Peyer's patch (tissue), 4 donors: ENCODE data around the gene CDK18. TPM values are rescaled to one million over a fixed set of nuclear protein-coding genes. Genes with fewer than 3 reads are reported as not detected.

Experiments
- DNase-seq, 3 donors: peaks; one replicate each; pipeline ENCODE4 v3.0.0-alpha.2; 2017 to 2019
- H3K27ac ChIP-seq, 4 donors: fragments of 200-600 bp; sonication (generic); one replicate each; pipeline ENCODE4 v1.5.1; 2016 to 2019
- H3K27me3 ChIP-seq, 2 donors: fragments of 200-600 bp; sonication (generic); one replicate each; pipeline ENCODE4 v1.5.1; 2019
- H3K36me3 ChIP-seq, 3 donors: fragments of 200-600 bp; sonication (generic); one replicate each; pipeline ENCODE4 v1.5.1; 2016 to 2019
- H3K4me1 ChIP-seq, 4 donors: fragments of 200-600 bp; sonication (generic); one replicate each; pipeline ENCODE4 v1.5.1; 2016 to 2019
- H3K4me3 ChIP-seq, 4 donors: fragments of 200-600 bp; sonication (generic); 1 replicate in 3 of 4; 2 replicates in 1 of 4; pipeline ENCODE4 v1.5.1; 2016 to 2019; ENCODE audit warnings: mild to moderate bottlenecking in 1 of 4
- H3K9me3 ChIP-seq, 4 donors: fragments of 200-600 bp; sonication (generic); one replicate each; pipeline ENCODE4 v1.5.1; 2016 to 2019; ENCODE audit warnings: mild to moderate bottlenecking in 1 of 4
- POLR2A ChIP-seq, 2 donors: fragments of 450-650 bp; IDR thresholded peaks; one replicate each; pipeline ENCODE4 v1.5.1; 2017; ENCODE audit warnings: antibody characterized with exemption in 2 of 2, mild to moderate bottlenecking in 2 of 2, moderate library complexity in 2 of 2
- total RNA-seq, 4 donors: library from RNA; depleted of rRNA; stranded (reverse); fragments of >200 nt; gene quantifications; one replicate each; pipeline ENCODE4 v1.1.0, GENCODE V29; 2016
- TF ChIP-seq, protein P1 (sequence below), 6 experiments: fragments of 450-650 bp in 4 of 6; fragments of 200-600 bp in 2 of 6; sonication (generic) in 1 of 6; IDR thresholded peaks; one replicate each; pipeline ENCODE4 v1.5.1; 2017 to 2019; ENCODE audit warnings: antibody characterized with exemption in 6 of 6, mild to moderate bottlenecking in 3 of 6, moderate library complexity in 1 of 6

Gene CDK18
- total RNA-seq, 4 donors from 2014 or later, result 47.0 to 126 (median 80.7) TPM

DNA sequence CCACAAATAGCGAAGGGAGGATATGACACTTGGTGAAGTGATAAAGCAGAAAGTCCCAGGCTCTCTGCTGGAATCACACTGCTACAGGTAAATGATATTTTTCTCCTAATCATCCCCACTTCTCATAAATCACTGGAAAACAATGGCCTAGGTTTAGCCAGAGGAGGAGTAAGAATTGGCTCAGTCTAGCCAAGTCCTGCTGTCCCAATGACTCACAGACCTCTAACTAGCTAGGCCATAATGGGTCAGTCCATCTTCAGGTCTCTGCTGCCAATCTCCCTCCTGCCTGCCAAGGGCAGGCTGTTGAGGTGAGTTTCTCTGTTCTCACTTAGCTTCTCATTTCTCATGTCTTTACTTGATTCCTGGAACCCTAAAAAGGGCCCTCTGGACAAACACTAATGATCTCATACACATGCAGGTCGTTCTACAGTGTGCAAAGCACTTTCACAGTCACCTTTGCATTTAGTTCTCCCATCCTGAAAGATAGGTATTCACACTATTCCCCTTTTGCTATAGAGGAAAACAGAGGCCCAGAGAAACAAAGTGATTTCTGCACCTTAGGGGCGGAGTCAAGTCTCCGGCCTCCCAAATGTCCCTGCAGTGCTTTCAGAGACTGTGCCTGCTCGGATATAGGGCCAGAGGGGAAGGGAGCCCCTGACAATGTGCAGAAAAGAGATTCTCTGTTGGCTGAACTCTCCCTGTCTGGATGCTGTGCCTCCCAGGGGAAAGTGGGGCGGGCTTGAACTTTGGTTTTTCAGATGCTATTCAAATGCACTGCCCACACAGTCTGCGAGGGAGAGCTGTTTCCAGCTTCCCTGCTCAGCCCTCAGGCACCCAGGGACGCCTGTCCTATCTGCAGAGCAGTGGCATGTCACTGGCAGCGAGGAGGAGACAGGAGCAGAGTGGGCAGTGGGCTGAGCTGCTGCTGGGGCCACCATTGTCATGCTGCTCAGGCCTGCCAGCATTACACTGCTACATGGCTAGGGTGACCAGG is 3.9 kb upstream of the CDK18 start:
- no peaks in the 10 kb centered on the region for H3K36me3 ChIP-seq
- peaks cover 0 to 15% (median 5%) of the 10 kb centered on the region in 4 donors for H3K4me1 ChIP-seq
- H3K9me3 ChIP-seq, result no peaks in the 10 kb centered on the region
- H3K27me3 ChIP-seq, result no peaks in the 10 kb centered on the region
- no peak overlapping the region for H3K27ac ChIP-seq
- no peak for TF ChIP-seq POLR2A (IDR thresholded peaks at IDR 0.05)
- TF ChIP-seq, protein P1, sequence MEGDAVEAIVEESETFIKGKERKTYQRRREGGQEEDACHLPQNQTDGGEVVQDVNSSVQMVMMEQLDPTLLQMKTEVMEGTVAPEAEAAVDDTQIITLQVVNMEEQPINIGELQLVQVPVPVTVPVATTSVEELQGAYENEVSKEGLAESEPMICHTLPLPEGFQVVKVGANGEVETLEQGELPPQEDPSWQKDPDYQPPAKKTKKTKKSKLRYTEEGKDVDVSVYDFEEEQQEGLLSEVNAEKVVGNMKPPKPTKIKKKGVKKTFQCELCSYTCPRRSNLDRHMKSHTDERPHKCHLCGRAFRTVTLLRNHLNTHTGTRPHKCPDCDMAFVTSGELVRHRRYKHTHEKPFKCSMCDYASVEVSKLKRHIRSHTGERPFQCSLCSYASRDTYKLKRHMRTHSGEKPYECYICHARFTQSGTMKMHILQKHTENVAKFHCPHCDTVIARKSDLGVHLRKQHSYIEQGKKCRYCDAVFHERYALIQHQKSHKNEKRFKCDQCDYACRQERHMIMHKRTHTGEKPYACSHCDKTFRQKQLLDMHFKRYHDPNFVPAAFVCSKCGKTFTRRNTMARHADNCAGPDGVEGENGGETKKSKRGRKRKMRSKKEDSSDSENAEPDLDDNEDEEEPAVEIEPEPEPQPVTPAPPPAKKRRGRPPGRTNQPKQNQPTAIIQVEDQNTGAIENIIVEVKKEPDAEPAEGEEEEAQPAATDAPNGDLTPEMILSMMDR (IDR thresholded peaks at IDR 0.05), result no peak
- DNase-seq, result no peak
- no peak overlapping the region for H3K4me3 ChIP-seq

DNA sequence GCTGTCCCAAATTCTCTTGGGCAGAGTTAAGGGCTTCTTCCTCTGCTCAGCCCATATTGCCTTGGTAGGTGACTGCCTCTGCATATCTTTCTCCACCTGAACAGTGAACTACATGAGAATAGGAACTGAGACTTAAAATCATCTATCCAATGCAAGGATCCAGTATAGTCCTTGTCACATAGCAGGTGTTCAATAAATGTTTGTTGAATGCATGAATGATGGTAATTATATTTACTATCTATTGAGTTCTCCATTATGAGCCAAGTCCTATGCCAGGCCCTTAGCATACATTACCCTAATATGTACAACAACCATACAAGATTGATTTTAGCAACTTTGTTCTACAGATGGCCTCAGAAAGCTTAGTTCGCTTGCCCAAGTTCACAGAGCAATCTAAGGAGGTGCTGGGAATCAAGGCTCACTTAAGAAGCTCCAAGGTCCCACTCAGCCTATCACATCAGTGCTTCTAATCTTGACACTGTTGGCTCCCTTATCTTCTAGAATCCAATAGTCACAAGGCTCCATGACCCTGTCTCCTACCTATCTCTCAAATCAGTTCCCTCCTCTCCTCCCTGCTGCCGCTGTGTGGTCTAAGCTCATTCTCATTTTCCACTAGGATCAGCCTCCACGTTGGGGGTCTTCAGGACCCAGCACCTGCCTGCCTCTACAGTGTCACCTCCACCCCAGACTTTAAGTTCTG is 2.2 kb upstream of the CDK18 start:
- TF ChIP-seq, protein P1 (IDR thresholded peaks at IDR 0.05), result no peak
- no peak for TF ChIP-seq POLR2A (IDR thresholded peaks at IDR 0.05)

DNA sequence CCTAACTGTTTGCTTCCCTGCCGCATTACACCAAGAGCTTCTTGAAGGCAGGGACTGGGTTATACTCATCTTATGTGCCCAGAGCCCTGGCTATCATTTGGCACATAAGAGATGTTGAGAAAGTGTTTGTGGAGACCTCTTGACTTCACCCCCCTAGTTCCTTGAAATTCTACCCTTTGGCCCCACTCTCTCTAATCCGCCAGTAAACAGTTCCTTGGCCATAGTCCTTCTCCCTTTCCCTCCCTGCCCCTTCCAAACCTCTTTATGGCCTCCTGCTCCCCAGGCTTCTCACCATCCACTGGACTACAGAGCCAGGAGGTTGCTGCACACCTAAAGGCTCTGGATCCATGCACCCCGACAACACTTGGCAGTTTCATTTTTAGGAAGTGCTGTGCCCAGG is 1.5 kb upstream of the CDK18 start:
- H3K4me3 ChIP-seq, result no peak overlapping the region
- DNase-seq, result no peak
- H3K27ac ChIP-seq, result no peak overlapping the region
- H3K9me3 ChIP-seq, result no peaks in the 10 kb centered on the region
- no peaks in the 10 kb centered on the region for H3K36me3 ChIP-seq
- peaks cover 4 to 27% (median 7%) of the 10 kb centered on the region in 4 donors for H3K4me1 ChIP-seq
- no peaks in the 10 kb centered on the region for H3K27me3 ChIP-seq
- TF ChIP-seq, protein P1 (IDR thresholded peaks at IDR 0.05), result no peak
- TF ChIP-seq POLR2A (IDR thresholded peaks at IDR 0.05), result no peak

More for the DNA sequence above, 2.2 kb upstream of the CDK18 start:
- Histone ChIP-seq H3K36me3 (no peaks in the 10 kb centered on the region), H3K9me3 (no peaks in the 10 kb centered on the region), H3K4me3 (no peak overlapping the region), H3K27me3 (no peaks in the 10 kb centered on the region), H3K27ac (no peak overlapping the region), H3K4me1 (peaks cover 4 to 27% (median 7%) of the 10 kb centered on the region in 4 donors)
- no peak for DNase-seq

DNA sequence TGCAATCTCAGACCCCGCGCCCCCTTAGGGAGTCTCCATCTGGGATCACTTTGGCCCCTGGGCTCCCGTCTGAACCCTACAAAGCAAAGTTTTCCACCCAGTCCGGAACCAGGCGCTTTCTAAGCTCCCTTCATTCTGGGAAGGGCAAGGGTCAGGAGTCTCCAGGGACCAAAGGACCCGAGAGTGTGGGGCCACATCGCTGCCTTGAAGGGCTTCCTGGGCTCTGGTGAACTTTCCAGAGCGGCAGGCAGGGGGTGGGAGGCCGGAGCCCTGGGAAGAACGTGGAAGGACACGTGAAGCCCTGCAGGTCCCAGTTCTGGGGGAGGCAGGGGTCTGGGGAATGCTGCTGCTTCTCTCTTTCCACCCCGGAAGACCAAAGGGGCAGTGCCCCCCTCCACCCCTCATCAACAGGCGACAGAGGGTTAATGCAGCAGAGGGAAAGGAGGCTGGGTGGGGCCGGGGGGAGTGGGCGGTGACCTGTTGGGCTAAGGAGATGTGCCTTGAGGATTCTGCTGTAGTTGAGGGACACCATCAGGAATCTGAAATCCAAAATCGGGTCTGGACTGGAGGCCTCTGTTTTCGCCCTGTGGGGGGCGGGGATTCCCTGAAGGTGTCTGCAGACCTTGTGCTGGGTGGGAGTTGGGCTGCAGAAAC is 734 bp downstream of the CDK18 start:
- Histone ChIP-seq H3K27me3 (no peaks in the 10 kb centered on the region), H3K9me3 (no peaks in the 10 kb centered on the region), H3K4me1 (peaks cover 4 to 27% (median 7%) of the 10 kb centered on the region in 4 donors), H3K27ac (peak overlapping the region; percentile 63 to 74 (median 72)), H3K4me3 (peak overlapping the region; percentile 61 to 71 (median 64)), H3K36me3 (no peaks in the 10 kb centered on the region)
- DNase-seq, result no peak
- no peak for TF ChIP-seq POLR2A (IDR thresholded peaks at IDR 0.05)
- TF ChIP-seq, protein P1 (IDR thresholded peaks at IDR 0.05), result peak in 2 of 6 experiments; percentile 13 to 26

DNA sequence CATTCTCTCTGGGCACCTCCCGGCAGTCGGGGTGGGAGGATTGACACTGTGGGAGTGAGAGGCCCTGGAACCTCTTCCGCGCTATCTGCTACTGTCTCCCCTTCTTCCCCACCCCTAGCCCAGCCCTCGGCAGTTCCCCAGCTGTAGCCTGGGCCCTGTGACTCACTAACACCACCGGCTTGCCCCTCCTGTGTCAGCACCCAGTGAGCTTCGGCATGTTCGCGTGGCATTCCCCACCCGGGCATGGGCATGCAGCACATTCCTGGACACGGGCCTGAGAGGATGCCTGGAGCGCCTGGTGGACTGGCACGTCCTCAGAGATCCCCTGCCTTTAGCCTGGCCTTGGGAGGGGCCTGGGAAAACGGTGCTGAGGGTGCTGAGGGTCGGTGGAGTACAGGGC is 1.3 kb downstream of the CDK18 start:
- H3K27me3 ChIP-seq, result no peaks in the 10 kb centered on the region
- no peaks in the 10 kb centered on the region for H3K9me3 ChIP-seq
- DNase-seq, result no peak
- H3K4me3 ChIP-seq, result peak overlapping the region; percentile 61 to 71 (median 64)
- TF ChIP-seq POLR2A (IDR thresholded peaks at IDR 0.05), result no peak
- TF ChIP-seq, protein P1 (IDR thresholded peaks at IDR 0.05), result no peak
- H3K27ac ChIP-seq, result peak overlapping the region; percentile 63 to 74 (median 72)
- peaks cover 4 to 27% (median 7%) of the 10 kb centered on the region in 4 donors for H3K4me1 ChIP-seq
- no peaks in the 10 kb centered on the region for H3K36me3 ChIP-seq
